SK-N-SH treated with all-trans-retinoic acid at 6 μM for 48 hours (cell line): ENCODE measurements around the gene ABCC5.

ENCODE experiments used
- GLIS3 ChIP-seq: fragments of 250-450 bp; sonication (Bioruptor Pico); IDR thresholded peaks from 2 replicates; pipeline ENCODE4 v1.5.0; 2020; ENCODE audit warnings: mild to moderate bottlenecking, moderate library complexity
- PATZ1 ChIP-seq: fragments of 250-450 bp; sonication (Bioruptor Pico); IDR thresholded peaks from 2 replicates; pipeline ENCODE4 v1.8.0; 2020; ENCODE audit warnings: mild to moderate bottlenecking, moderate library complexity, borderline replicate concordance
- RARB ChIP-seq: fragments of 250-450 bp; sonication (Bioruptor Pico); IDR thresholded peaks from 2 replicates; pipeline ENCODE4 v1.8.0; 2021; ENCODE audit warnings: mild to moderate bottlenecking, moderate library complexity

- TF ChIP-seq RARB (CRISPR knock-in tag) (no peak), PATZ1 (CRISPR knock-in tag) (no peak), GLIS3 (CRISPR knock-in tag) (no peak)
These were observed 109.8 kb downstream of the ABCC5 start for GRCh38 chr3:183907911-183908331.
